H7 (cell line): ENCODE data around the gene SND1. TPM values are rescaled to one million over a fixed set of nuclear protein-coding genes. Genes with fewer than 3 reads are reported as not detected.

Experiments used
- DNase-seq: peaks from one replicate; pipeline ENCODE4 v3.0.0; 2012
- H3K27me3 ChIP-seq: 2 replicates; pipeline ENCODE4 v1.6.0; 2011; ENCODE audit warnings: mild to moderate bottlenecking, low read length; ENCODE audit not compliant: control insufficient read depth, insufficient read depth
- H3K36me3 ChIP-seq: replicated peaks from 2 replicates; pipeline ENCODE4 v1.5.1; 2011; ENCODE audit warnings: low read length; ENCODE audit not compliant: control insufficient read depth, insufficient read depth
- H3K4me3 ChIP-seq: 2 replicates; pipeline ENCODE4 v1.5.1; 2011; ENCODE audit warnings: low read depth, mild to moderate bottlenecking, control low read depth, low read length, moderate library complexity; ENCODE audit not compliant: insufficient read depth
- total RNA-seq: library from RNA; depleted of rRNA; stranded (reverse); fragments of >200 nt; shearing (Covaris generic); gene quantifications from 2 replicates; pipeline ENCODE4 v1.2.3, GENCODE V29; 2014

Gene SND1
- total RNA-seq, 1 experiment from 2014 or later: 196 TPM

DNA sequence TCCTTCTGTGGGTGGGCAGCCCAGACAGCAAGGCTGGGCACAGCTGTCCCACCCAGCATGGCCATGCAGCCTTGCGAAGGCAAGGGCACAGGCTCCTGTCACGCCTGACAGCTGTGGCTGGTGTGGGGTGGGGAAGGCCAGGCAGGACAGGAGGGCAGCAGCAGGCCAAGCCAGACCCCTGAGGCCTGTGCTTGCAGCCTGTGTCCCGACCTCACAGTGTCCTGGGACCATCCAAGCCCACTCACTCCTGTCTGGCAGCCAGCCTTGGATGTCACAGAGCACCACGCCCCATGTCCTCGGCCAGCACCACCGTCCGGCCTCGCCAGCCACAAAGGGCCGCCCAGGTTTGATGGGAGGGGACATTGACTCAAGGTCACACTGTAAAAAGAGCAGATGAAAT, 464.7 kb downstream of the SND1 start:
- no peak for DNase-seq
- no peaks in the 10 kb centered on the region; the same call in none of the 2 replicates for H3K27me3 ChIP-seq
- no peaks in the 10 kb centered on the region for H3K36me3 ChIP-seq
- no peak overlapping the region for H3K4me3 ChIP-seq

DNA sequence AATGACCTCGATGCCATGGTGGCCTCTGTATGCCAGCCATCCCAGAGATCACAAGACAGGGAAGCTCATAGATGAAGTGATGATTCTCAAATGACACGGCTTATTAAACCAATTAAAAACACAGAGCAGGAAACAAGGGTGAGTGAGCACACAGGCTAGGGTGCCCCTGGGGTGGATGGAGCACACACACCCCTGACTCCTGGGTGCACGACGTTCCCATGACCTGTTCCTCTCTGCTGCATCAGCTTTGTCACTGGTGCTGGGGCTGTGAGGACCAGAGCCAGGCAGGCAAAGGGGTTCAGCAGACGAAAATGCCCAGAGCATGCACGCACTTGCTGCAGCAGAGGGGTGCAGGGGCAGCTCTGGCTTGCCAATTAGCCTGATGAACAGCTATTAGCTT, 465.7 kb downstream of the SND1 start:
- no peak for DNase-seq
- Histone ChIP-seq H3K4me3 (no peak overlapping the region), H3K36me3 (no peaks in the 10 kb centered on the region), H3K27me3 (no peaks in the 10 kb centered on the region; the same call in none of the 2 replicates)

DNA sequence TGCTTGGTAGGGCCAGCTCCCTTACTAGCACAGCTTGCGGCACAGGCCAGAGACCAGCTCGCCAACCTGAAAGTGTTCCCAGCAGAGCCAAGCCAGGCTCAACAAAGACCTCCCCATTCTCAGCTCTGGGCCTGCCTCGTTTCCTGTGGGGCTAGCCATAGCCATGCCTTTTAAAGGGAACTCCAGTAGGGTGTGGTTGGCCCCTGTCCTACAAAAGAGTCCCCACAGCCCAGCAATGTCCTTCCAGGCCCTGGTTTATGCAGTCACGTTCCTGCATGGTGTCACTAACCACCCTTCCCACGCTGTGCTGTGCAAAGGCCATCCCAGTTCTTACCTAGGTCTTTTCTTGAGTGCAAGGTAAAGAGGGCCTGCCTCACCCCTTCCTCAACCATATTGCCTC, 467.0 kb downstream of the SND1 start:
- Histone ChIP-seq H3K27me3 (no peaks in the 10 kb centered on the region; the same call in none of the 2 replicates), H3K4me3 (no peak overlapping the region), H3K36me3 (no peaks in the 10 kb centered on the region)
- no peak for DNase-seq

DNA sequence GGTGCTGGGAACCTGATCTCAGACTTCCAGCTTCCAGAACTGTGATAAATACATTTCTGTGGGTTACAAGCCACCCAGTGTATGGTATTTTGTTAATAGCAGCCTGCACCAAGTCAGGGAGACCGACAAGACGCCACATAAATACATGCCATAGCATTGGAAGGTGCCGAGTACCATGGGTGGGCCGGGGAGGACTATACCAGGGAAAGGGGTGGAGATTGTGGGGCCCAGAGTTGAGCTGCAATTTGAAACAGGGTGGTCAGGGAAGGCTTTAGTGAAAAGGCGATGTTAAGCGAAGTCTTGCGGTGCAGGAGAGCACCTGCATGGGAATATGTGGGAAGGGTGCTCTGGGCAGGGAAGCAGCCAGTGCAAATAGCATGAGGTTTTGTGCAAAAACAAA, 468.1 kb downstream of the SND1 start:
- no peaks in the 10 kb centered on the region; the same call in none of the 2 replicates for H3K27me3 ChIP-seq
- DNase-seq: no peak
- H3K4me3 ChIP-seq: no peak overlapping the region
- H3K36me3 ChIP-seq: no peaks in the 10 kb centered on the region

DNA sequence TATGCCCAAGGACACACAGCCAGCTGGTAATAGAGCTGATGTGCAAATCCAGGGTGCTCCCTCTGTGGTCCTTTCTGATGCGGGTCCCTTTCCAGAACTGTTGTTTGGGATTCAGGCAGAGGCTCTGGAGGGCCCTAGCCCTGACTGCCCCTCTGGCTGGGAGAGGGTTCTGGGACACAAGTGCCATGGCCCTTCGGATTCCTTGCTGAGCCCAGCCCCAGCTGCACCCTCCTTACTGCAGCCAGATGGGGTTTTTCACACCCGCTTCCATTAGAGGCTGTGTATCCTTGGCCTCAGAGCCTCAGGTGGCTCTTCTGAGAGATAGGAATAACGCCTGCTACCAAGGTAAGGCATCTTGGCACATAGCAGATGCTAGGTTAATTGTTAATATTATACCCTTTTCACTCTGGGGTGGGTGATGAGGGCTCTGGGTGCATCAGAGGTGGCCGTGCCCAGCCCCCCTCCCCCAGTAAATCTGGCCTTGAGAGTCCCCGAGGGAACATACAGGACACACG, 469.0 kb downstream of the SND1 start:
- Histone ChIP-seq H3K27me3 (no peaks in the 10 kb centered on the region), H3K4me3 (no peak overlapping the region), H3K36me3 (no peaks in the 10 kb centered on the region)
- DNase-seq: no peak

DNA sequence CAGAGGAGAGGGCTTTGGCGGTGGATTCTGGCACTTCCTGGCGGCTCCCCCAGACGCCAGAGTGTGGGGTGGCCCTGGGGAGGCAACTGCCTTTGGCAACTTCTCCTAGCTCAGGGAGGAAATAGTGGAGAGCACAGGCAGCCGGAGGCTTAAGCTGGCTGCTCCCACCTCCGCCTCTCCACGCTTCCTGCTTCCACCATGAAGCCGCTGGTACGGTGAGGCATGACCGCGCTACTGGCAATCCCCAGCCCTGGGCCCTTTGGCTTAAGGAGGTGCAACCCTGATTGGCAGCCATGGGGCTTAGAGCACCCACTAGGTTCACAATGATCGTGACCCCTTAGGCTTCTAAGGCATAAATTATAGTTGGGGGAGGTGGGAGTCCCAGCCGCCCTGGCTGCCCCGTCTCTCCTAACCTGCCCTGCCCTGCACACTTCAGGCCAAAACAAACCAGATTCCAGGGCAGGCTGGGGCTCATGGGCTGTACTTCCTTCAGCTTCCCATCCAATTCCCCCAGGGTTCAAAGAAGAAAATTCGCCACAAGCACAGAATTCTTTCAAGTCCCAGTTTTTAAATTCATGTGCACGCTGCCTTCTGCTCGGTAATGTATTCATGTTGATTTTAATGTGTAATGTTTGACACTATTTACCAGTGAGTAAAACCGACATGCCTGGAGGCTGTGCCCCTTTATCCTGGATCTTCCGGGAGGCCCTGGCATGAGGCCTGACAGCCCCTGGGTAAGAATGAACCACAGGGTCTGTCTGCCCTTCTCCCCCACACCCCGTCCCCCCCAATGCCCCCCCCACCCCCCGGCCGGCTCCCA, 469.9 kb downstream of the SND1 start:
- Histone ChIP-seq H3K27me3 (no peaks in the 10 kb centered on the region), H3K4me3 (no peak overlapping the region), H3K36me3 (no peaks in the 10 kb centered on the region)
- no peak for DNase-seq

DNA sequence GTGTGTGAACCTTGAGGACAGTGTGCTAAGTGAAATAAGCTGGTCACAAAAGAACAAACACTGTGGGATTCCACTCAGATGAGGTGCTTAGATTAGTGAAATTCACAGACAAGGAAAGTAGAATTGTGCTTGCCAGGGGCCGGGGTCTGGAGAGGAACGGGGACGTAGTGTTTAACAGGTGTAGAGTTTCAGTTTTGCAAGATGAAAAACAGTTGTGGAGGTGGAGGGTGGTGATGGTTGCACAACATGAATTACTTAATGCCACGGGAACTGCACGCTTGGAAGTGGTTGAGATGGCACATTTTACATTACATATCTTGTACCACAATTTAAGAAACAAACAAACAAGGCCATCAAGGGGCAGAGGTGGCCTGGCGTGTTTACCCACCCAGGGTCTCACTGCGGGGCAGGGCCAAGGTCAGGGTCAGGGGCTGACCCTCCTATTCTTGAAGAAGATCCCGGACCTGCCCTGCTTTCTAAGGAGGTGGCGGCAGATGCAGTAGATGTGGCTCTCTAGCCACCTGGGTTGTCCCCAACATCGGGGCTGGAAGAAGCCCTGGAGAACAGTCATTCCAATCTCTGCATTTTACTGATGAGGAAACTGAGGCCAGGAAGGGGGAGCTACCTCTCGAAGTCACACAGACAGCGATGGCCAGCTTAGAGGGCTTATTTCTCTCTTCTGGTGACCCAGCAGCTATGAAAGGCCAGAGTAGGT, 470.7 kb downstream of the SND1 start:
- no peak overlapping the region for H3K4me3 ChIP-seq
- no peaks in the 10 kb centered on the region for H3K36me3 ChIP-seq
- DNase-seq: no peak
- H3K27me3 ChIP-seq: no peaks in the 10 kb centered on the region

DNA sequence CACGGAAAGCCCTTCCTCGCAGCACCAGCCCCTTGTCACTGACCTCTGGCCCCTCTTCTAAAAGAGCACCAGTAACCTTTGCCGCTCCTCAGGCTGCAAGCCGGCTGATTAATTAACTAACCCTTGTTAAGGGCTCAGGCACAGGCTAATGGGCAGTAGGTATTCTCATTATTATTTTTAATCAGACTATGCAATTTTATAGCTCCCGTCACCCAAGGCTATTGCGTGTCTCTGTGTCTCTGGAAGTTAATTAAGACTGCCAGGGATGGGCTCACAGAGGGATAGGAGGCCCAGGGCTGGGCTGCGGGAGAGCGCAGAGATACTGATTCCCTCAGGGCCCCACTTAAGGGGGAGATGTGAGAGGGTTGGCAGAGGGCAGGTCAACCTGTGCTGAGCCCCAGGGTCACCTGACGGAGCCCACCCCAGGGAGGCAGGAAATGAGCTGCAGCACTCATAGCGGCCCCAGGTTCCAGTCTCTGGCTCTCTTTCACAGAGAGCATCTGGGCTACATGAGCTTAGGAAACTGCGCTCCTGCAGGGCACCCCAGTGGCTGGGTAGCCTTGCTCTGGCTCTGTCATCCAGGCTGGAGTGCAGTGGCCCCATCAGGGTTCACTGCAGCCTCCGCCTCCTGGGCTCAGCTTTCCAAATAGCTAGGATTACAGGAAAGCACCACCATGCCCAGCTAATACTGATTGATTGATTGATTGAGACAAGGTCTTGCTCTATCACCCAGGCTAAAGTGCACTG, 471.5 kb downstream of the SND1 start:
- no peak for DNase-seq

DNA sequence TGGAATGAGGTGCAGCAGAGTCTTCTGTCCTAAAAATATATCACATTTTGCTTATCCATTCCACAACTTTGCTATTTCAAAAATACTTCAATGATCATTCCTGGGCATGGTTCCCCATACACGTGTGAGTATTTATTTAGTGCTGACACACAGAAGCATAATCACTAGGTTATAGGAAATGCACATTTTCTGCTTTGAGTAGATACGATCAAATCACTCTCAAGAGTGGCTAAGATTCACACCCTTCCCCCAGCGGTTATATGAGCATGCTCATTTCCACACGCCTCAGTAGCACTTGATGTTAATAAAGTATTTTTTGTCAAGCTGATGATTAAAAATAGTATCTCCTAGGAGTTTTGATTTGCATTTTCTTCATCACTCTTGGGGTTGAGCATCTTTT, 472.8 kb downstream of the SND1 start:
- no peak overlapping the region for H3K4me3 ChIP-seq
- no peaks in the 10 kb centered on the region for H3K36me3 ChIP-seq
- no peak for DNase-seq
- H3K27me3 ChIP-seq: no peaks in the 10 kb centered on the region; the same call in 1 of the 2 replicates

More for the DNA sequence above, 471.5 kb downstream of the SND1 start:
- no peak overlapping the region for H3K4me3 ChIP-seq
- H3K27me3 ChIP-seq: no peaks in the 10 kb centered on the region
- H3K36me3 ChIP-seq: no peaks in the 10 kb centered on the region

DNA sequence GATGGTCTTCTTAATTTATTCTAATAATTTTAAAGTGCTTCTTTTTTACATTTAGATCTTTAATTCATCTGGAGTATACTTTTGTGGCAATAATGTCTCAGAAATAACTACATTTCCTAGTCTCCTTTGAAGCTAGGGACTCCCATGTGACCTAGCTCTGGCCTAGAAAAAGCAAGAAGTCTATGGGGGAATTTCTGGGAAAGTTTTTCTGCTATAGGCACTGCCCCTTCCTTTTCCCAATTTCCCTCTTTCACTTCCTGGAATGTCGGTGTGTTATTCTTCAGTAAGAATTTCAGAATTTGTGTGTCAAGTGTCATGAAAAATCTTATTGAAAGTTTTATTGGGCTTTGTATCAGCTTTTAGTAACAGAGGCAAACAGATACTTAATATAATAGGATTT, 473.8 kb downstream of the SND1 start:
- no peaks in the 10 kb centered on the region for H3K36me3 ChIP-seq
- no peak overlapping the region for H3K4me3 ChIP-seq
- DNase-seq: no peak
- H3K27me3 ChIP-seq: peaks cover 3% of the 10 kb centered on the region

DNA sequence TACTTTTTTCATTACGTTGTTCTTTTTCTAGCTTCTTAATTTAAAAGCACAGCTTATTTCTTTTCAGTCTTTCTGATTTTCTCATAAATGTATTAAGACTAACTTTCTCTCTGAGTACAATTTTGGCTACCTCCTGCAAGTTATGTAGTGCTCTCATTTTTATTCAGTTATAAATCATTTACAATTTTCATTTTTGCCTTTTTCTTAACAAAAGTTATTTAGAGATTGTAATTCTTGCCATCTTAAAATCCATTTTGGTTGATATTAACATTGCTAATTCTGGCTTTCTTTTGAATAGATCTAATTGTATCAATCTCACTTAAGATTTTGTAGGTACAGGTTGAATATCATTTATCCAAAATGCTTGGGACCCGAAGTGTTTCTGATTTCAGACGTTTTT, 476.4 kb downstream of the SND1 start:
- H3K4me3 ChIP-seq: no peak overlapping the region
- peaks cover 9% of the 10 kb centered on the region for H3K27me3 ChIP-seq
- H3K36me3 ChIP-seq: no peaks in the 10 kb centered on the region
- no peak for DNase-seq

DNA sequence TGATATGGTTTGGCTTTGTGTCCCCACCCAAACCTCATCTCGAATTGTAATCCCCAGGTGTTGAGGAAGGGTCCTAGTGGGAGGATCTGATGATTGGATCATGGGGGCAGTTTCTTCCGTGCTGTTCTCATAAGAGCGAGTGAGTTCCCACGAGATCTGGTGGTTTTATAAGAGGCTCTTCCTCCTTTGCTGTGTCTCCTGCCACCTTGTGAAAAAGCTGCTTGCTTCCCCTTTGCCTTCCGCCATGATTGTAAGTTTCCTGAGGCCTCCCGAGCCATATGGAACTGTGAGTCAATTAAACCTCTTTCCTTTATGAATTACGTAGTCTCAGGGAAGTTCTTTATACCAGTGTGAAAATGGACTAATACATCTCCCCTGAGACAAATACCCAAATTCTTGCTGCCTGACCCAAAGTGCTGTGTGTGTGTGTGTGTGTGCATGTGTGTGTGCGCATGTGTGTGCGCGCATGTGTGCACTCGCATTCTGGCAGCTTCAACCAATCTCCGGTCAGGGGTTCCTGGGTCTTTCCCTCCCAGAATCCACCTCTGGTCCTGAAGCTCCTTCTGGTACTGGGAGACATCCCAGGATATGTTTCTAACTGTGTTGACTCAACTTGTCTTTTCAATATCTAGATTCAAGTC, 477.4 kb downstream of the SND1 start:
- H3K4me3 ChIP-seq: no peak overlapping the region
- no peak for DNase-seq
- peaks cover 16% of the 10 kb centered on the region for H3K27me3 ChIP-seq
- no peaks in the 10 kb centered on the region for H3K36me3 ChIP-seq

DNA sequence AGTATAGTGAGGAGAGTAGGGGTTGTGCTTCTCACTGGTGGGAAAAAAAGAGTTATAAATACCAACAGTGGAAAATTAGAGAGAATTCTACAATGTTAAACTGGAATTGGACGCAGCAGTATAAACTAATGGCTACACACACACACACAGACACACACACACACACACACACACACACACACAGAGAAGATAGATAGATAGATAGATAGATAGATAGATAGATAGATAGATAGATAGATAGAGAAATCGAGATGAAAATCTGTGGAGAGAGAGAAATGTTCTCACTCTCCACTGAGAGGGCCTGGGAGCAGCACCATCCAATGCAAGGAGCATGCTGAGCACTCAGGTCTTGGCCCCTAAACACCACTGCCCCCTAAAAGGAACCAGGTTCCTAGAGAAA, 479.1 kb downstream of the SND1 start:
- Histone ChIP-seq H3K27me3 (peaks cover 33% of the 10 kb centered on the region), H3K4me3 (no peak overlapping the region)
- no peak for DNase-seq

DNA sequence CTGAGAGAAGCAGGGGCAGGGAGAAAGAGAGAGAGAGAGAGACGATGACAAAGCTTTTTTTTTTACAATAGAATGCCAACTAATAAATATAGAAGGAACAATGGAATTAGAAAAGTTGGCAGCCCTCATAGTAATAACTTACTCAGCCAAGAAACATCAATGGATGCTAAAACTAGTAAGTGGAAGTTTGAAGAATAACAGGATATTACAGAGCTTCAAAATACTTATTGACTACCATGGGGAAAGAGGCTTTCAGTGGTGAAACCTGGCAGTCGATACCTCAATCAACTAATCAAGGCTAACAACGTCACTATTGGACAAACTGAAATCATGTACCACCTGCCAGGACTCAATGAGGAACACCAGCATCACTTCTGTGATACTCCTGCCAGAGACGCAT, 479.7 kb downstream of the SND1 start:
- no peak overlapping the region for H3K4me3 ChIP-seq
- peaks cover 37% of the 10 kb centered on the region for H3K27me3 ChIP-seq
- H3K36me3 ChIP-seq: no peaks in the 10 kb centered on the region
- no peak for DNase-seq

More for the DNA sequence above, 479.1 kb downstream of the SND1 start:
- H3K36me3 ChIP-seq: no peaks in the 10 kb centered on the region
